SK-N-MC (cell line): Measurements from ENCODE around the gene OR1D2.

ENCODE experiments used
- EZH2 ChIP-seq: fragments of 200-600 bp; sonication (generic); IDR thresholded peaks from one replicate; pipeline ENCODE4 v1.6.1; 2017; ENCODE audit warnings: antibody characterized with exemption
- FOXP2 ChIP-seq: optimal IDR thresholded peaks from 2 replicates; pipeline ENCODE3; 2011; ENCODE audit warnings: mild to moderate bottlenecking, moderate library complexity; ENCODE audit not compliant: insufficient read depth; ENCODE audit errors: extremely low read length, control extremely low read depth
- POLR2AphosphoS5 ChIP-seq: IDR thresholded peaks from 2 replicates; pipeline ENCODE4 v1.6.1; 2012; ENCODE audit warnings: mild to moderate bottlenecking, low read depth, low read length, borderline replicate concordance

DNA sequence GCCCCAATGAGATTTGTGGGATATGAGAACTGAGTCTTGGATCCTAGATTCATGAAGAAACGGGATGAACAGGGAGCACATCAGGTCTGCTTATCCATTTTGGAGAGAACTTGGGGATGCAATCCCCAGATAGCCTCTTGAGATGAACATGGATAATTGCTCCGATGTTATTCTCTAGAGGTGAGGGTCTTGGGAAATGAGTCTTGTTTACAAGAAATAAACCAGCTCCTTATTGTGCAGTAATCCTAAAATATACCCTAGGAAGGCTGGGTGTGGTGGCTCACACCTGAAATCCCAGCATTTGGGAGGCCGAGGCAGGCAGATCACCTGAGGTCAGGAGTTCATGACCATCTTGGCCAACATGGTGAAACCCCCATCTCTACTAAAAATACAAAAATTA is at the start of gene OR1D2:
- TF ChIP-seq EZH2 (no peak), FOXP2 (no peak), POLR2AphosphoS5 (no peak)
